NCI-H524 (cell line): ENCODE measurements around the gene THSD7B.

ENCODE experiments used
- DNase-seq, 2 experiments: peaks; one replicate each; lab custom pipeline; 2025; lab: John Stamatoyannopoulos, UW

THSD7B gene

GRCh38 chr2:137367361-137367760 lies 602.0 kb downstream of the THSD7B start:
- DNase-seq = no peak

DNA sequence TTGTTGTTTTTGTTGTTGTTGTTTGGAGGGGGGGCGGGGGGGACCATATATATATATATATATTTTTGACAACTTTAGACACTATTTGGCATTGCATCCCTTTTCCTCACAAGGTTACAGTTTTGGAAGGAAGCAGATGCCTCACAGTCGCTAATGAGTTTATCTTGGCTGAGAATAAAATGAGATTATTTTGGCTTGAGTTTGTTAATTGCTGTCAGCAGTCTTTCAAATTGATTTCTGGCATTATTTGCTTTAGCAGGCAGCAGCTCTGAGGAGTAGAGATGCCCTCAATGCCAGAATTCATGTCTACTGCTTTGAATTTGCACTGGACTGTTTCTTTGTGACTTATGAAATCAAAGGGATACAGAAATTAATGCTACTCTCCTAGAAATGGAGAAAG lies 603.8 kb downstream of the THSD7B start:
- DNase-seq = no peak

GRCh38 chr2:137379186-137379585 lies 613.8 kb downstream of the THSD7B start:
- DNase-seq = no peak

DNA sequence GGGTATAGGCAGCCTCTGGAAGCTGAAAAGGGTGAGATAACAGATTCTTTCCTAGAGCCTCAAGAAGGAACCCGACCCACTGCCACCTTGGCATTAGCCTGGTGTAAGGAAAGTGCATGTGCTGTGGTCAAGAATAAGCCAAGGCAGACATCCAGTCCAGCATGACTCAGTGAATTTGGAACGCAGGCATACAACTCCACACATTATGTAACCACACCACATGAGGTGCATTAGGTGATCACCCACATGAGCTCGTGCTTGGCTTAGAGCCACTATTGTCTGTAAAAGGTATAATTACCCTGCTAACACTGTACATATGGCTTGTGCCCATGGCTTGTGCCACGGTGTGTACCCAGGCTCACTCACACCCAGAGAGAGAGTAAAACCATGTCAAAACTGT lies 615.3 kb downstream of the THSD7B start:
- DNase-seq = no peak

DNA sequence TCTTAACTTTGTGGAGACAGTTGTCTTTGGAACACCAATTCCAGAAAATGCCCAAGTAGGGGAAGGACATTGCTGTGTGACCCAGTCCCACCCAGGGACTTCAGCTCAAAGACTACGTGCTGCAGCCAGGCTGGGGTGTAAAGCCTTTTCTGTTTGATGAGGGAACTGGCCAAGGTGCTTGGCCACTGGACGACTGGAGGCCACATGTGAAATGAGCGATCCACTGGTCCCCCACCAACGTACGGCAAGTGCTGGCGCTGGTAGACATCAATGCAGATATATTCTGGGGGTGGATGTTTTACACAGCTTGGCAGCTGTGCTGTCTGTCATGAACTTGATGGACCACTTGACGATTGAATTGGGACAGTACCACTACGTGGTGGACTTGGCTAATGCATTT lies 616.4 kb downstream of the THSD7B start:
- DNase-seq = no peak

- no peak for DNase-seq
Observed at GRCh38 chr2:137383391-137383790, 618.0 kb downstream of the THSD7B start.

- peak in 1 of 2 experiments; percentile 2 for DNase-seq
Observed at GRCh38 chr2:137387044-137387443, 621.7 kb downstream of the THSD7B start.

- DNase-seq = no peak
Observed at GRCh38 chr2:137405496-137405895, 640.2 kb downstream of the THSD7B start.

DNA sequence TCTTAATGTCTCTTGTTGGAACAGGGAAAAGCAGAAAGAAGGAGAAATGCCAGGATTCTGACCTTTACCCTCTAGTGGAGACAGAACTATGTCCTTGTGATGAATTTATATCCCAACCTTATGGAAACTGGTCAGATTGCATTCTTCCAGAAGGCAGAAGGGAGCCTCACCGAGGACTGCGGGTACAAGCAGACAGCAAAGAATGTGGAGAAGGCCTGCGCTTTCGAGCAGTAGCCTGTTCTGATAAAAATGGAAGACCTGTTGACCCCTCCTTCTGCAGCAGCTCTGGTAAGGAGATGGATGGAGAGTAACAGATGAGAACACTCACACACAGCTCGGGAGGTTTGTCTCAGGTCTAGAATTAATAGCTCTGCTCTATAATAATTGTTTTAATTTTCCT lies 646.2 kb downstream of the THSD7B start:
- no peak for DNase-seq

- DNase-seq = no peak
Observed at GRCh38 chr2:137420744-137421143, 655.4 kb downstream of the THSD7B start.

GRCh38 chr2:137435162-137435561 lies 669.8 kb downstream of the THSD7B start:
- DNase-seq = no peak

DNA sequence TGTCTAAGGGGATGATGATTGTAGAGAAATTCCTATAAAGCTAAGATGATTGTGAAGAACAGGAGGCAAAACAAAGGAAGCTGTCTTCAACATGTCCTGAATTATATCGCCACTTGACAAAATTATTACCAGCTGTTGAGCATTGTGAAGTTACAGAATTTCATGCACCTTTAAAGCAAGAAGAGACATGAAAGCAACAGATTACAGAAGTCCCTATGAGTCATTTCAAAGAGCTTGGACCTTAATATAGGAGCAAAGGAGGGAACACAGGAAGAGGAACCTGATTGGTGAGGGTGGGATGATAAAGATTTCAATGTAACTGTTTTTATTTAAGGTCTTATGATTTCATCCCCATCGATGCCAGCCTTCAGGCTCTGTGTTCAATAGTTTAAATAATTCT lies 672.0 kb downstream of the THSD7B start:
- DNase-seq = peak in 1 of 2 experiments; percentile 9

- no peak for DNase-seq
Observed at GRCh38 chr2:137444970-137445369, 679.6 kb downstream of the THSD7B start.

DNA sequence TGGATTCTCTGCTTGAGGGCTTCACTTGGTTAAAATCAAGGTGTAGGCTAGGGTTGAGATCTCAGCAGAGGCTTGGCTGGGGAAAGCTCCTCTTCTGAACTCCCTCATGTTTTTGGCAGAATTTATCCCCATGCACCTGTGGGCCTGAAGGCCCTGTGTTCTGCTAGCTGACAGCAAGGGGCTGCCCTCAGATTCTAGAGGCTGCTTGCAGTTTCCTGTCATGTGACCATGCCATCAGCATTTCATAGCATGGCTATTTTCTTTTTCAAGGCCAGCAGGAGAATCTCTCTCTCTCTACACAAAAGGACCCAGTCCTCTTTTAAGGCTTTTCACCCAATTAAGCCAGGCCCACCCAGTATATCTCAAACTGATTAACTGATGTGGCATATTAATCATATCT lies 684.1 kb downstream of the THSD7B start:
- no peak for DNase-seq

DNA sequence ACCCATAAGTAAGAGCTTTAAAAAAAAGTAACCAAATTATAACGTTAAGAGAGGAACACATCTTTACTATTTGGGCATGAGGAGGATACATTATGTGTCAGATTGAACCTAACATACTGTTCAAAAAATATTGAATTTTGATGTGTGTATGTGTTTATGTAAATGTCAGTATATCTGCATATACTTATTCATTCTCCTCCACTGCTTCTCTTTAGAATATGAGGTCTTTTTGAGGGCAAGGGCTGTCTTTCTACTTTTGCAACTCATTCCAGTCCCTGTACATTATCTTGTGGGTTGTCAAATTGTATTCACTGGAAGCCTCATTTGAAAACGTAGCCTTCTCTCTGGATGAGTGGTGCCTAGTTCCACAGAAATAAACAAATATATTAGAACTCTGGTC lies 689.5 kb downstream of the THSD7B start:
- DNase-seq = no peak

GRCh38 chr2:137467246-137467862 lies 702.0 kb downstream of the THSD7B start:
- DNase-seq = peak; percentile 32 to 81

DNA sequence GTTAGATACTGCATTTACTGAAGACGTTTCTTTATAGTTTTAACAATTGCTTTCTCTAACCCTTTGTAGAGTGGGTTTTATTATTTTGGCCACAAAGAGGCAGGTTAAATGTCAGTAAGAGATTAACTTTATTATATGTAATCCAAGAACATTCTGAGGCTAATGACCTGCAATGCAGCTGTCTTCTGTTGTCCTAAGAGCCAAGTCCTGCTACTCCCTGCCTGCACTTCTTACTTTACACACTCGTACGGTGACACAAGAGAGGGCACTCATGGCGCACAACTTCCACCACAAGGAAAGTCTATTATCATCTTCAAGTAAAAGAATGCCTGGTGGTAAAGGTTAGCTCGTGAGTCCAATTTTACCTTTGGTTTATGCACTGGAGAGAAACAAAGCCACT lies 727.9 kb downstream of the THSD7B start:
- DNase-seq = peak in 1 of 2 experiments; percentile 53

DNA sequence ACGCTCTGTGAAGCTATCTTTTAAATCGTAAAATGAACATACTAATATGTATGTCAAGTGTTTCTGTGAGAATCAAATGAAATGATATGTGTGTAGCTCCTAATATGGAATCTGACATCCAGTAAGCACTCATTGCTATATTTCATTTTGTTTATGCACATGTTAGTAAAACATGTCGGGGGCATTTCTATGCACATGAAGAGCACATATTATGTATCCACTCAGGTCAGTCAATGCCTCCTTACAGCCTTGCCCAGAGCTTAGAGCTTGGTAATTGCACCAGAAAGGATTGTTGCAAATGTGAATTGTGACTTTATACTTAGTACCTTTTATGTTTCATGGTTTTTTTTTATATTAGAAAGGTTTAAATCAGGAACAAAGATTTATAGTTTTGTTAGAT lies 735.3 kb downstream of the THSD7B start:
- no peak for DNase-seq

DNA sequence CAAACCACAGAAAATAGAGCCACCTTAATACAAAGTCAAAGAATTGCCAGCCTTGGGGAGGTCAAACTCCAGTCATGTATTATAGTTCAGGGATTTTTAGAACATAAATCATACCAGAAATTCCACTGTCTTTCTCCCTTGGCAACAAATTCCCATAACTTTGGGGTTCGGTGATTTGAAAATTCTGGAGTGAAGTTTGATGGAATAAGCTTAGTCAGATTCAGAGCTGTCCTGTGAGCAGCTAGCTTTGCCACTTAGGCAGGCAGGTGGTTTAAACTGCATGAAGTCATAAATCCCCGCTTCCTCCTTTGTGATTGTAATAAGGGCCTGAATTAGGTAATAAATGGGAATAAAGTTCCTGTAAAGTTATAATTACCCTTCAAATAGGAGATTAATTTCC lies 741.9 kb downstream of the THSD7B start:
- no peak for DNase-seq

DNA sequence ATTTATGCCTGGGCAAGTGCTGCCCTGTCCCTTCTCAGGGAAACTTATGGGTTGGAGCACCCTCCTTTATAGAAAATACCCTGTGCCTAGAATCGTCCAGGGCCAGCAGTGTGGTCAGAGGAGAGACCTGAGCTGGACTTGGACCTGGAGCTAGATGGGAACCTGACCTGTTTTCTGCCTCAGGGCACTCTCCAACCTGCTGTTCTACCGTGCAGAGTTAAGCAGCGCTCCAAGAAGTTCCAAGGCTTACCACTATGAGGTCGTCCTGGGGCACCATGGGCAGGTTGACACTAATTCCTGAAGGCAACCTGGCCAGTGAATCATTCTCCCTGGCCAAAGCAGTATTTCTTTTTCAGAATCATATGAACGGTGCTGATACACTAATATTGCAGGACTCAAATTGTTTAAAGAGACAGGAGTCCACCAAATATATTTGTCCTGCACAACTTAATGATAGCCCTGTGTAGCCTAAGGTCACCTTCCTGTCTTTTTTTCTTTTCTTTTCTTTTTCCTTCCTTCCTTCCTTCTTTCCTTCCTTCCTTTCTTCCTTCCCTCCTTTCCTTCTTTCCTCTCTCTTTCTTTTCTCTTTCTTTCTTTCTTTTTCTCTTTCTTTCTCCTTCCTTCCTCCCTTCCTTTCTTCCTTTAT lies 743.5 kb downstream of the THSD7B start:
- no peak for DNase-seq

DNA sequence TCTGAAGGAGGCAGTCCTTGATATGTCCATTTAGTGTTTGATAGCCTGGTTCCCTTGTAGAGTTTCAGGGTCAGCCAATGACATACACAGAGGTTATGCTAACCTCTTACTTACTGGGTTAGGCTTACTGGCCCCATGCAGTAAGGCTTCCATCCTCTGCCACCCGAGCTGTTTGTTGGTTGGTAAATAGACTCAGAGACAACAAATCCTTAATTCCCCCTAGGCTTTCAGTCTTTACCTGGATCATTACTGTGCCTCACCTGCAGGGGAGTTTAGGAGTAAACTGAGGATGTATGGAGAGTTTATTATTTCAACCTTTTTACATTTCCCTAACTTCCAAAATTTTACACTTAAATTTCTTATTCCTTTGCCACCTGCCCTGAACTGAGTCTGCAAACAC lies 746.2 kb downstream of the THSD7B start:
- no peak for DNase-seq

DNA sequence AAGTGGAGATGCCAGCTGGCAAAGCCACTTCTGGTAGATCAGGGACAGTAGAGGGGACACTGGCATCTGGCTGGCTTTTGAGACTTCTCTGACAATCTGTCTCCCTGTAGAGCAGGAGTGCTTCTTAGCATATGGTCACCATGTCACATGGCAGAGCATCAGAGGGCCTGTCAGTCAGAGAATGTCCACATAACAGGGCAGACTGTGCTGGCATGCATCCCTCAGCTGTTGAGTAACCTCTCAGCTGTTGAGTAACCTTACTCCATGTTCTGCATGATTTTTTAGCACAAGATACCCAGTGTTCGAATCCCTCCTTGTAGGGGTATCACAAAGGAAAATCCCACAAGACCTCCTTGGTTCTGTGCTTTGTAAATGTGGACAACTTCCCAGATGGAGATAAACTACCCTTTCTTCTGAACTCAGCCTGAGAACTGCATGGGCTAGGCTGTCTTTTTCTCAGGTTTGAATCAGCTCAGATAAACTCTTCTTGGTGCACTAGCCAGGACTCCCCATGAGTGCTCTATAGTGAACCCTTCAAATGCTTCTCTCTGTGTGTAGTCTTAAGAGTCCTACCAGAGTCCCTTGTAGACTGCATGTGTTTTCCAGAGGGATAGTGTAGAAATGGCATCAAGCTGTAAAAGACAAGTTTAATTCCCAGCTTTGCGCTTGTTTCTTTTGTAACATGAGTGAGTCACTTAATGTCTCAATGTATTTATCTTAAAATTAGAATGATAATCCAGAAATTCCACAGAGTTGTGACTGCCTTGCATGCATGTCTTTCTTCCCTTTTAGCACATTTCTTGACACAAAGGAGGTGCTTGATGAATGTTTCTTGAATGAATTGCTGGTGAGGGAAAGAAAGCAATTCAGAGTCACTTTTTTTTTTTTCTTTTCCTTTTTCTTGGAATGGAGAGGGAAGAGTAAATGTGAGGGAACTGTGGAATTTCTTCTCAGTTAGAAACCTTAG lies 756.6 kb downstream of the THSD7B start:
- DNase-seq = peak; percentile 95 to 97

GRCh38 chr2:137522620-137523011 lies 757.3 kb downstream of the THSD7B start:
- DNase-seq = no peak
